AG09309 (cell line): ENCODE measurements around the gene C19orf73.

Experiments
- DNase-seq: peaks from one replicate; pipeline ENCODE4 v3.0.0-alpha.2; 2010; ENCODE audit warnings: low read depth
- H3K4me3 ChIP-seq: 2 replicates; pipeline ENCODE4 v1.5.1; 2011; ENCODE audit warnings: mild to moderate bottlenecking, low read depth, low read length, moderate library complexity; ENCODE audit not compliant: control insufficient read depth
- TF ChIP-seq, protein P1 (sequence below): IDR thresholded peaks from 2 replicates; pipeline ENCODE4 v1.5.1; 2011; ENCODE audit warnings: mild to moderate bottlenecking, low read depth, low read length, inconsistent platforms; ENCODE audit not compliant: insufficient read depth, control insufficient read depth; ENCODE audit errors: missing control alignments

Gene C19orf73, protein sequence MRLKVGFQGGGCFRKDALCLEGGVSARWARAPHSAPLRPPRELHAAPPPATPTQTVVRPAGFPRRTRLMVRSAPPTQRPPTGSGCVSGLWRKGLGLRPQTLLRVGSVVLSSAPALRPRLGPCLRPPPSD

DNA sequence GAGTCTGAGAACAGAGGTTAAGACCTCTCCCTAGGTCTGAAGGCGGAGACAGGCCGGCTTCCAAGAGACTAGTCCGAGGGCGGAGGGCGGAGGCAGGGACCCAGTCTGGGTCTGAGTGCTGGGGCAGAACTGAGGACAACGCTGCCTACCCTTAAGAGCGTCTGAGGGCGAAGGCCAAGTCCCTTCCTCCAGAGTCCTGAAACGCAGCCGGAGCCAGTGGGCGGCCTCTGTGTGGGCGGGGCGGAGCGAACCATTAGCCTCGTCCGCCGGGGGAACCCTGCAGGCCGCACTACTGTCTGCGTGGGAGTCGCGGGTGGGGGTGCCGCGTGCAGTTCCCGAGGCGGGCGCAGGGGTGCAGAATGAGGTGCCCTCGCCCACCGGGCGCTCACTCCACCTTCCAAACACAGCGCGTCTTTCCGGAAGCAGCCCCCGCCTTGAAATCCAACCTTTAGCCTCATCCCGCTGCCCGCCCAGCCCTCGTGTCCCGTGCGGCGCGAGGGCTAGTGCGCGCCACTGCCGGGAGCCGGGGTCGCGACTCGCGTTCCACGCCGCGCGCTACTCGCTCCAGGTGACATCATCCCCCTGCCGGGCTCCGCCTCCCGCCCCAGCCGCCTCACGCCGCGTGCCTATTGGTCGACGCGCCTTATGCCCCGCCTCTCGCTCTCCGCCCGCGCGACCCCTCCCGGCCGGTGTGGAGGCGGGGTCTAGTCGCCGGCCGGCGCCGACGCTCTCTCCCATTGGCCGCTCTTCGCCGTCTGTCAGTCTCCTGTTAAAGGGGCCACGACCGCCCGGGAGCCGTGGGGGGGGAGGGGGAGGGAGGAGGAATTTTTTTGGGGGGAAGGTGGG, at the start of gene C19orf73:
C19orf73 (minus strand) TSS at position 579 of the 846 bp plus-strand sequence; CDS start at position 458, 121 bp downstream.
- H3K4me3 ChIP-seq: peak within 1 kb of the TSS; percentile 67
- peak; percentile 55 for DNase-seq
- TF ChIP-seq, protein P1, sequence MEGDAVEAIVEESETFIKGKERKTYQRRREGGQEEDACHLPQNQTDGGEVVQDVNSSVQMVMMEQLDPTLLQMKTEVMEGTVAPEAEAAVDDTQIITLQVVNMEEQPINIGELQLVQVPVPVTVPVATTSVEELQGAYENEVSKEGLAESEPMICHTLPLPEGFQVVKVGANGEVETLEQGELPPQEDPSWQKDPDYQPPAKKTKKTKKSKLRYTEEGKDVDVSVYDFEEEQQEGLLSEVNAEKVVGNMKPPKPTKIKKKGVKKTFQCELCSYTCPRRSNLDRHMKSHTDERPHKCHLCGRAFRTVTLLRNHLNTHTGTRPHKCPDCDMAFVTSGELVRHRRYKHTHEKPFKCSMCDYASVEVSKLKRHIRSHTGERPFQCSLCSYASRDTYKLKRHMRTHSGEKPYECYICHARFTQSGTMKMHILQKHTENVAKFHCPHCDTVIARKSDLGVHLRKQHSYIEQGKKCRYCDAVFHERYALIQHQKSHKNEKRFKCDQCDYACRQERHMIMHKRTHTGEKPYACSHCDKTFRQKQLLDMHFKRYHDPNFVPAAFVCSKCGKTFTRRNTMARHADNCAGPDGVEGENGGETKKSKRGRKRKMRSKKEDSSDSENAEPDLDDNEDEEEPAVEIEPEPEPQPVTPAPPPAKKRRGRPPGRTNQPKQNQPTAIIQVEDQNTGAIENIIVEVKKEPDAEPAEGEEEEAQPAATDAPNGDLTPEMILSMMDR: no peak

DNA sequence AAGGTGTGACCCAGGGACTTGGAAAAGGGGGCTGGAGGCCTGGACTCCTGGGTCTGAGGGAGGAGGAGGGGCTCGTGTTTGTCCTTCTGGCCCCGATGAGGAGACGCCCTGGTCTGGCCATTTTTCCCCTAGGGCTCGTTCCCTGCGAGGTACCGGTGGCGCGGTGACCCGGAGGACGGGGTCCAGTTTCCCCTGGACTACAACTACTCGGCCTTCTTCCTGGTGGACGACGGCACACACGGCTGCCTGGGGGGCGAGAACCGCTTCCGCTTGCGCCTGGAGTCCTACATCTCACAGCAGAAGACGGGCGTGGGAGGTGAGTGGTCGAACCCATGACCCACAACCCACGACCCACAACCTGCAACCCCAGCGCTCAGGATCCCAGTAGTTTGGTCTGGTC, 49.5 kb upstream of the C19orf73 start:
- DNase-seq: no peak
- TF ChIP-seq, protein P1: no peak
- no peak overlapping the region for H3K4me3 ChIP-seq

DNA sequence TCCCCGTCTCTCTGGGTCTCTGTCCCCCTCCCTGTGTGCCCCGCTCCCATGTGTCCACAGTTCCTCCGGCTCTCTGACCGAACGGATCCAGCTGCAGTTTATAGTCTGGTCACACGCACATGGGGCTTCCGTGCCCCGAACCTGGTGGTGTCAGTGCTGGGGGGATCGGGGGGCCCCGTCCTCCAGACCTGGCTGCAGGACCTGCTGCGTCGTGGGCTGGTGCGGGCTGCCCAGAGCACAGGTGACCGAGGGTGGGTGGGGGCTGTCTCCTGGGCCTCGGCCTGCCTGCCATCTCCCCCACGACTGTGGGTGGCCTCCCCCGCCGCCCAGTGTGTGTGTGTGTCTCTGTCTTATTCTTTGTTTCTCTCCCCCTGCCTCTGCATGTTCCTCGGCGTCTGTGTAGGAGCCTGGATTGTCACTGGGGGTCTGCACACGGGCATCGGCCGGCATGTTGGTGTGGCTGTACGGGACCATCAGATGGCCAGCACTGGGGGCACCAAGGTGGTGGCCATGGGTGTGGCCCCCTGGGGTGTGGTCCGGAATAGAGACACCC, 49.0 kb upstream of the C19orf73 start:
- DNase-seq: no peak
- TF ChIP-seq, protein P1: no peak
- no peak overlapping the region for H3K4me3 ChIP-seq

DNA sequence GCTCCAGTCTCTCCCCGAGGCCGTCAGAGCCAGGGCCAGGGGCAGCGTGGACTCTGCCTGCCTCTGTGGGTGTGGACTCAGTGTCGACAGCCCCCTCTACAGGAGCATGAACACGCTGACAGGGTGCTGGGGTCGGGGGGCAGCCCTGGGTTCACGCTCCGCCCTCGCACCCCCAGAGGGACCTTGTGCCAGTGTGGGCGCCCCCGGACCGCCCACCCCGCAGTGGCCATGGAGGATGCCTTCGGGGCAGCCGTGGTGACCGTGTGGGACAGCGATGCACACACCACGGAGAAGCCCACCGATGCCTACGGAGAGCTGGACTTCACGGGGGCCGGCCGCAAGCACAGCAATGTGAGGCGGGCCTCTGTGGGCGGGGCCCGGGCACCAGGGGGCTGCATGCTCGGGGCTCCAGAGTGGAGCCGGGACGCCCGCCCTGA, 46.9 kb upstream of the C19orf73 start:
- H3K4me3 ChIP-seq: no peak overlapping the region
- TF ChIP-seq, protein P1: no peak
- DNase-seq: no peak

DNA sequence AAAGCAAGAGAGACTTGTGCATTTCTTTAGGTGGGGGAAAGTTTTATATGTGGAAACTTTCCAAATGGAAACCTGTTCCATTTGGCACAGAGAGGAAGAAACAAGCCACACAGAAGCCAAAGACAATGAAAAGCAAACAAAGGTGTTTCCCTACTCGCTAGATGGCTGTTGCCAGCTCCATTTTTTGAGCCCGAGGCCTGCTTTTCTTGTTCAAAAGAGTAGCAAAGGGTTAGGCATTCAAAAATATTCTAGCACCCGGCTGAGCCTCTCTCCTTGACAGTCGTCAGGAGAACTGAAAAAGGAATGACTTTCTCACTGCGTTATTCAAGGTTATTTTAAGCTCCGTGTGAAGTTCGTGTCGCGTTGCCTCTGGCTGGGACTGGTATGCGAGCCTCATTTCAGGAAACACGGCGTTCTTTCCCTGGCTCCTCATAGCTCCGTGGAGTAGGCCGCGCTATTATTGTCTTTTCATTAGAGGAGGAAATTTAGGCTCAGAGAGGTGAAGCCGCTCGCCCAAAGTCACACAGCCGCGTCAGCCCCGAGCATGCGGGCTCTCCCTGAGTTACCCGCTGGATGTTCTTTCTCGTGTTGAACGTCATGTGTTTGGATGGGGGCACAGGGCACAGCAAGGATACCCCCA, 46.3 kb upstream of the C19orf73 start:
- no peak for DNase-seq
- TF ChIP-seq, protein P1: no peak
- no peak overlapping the region for H3K4me3 ChIP-seq

DNA sequence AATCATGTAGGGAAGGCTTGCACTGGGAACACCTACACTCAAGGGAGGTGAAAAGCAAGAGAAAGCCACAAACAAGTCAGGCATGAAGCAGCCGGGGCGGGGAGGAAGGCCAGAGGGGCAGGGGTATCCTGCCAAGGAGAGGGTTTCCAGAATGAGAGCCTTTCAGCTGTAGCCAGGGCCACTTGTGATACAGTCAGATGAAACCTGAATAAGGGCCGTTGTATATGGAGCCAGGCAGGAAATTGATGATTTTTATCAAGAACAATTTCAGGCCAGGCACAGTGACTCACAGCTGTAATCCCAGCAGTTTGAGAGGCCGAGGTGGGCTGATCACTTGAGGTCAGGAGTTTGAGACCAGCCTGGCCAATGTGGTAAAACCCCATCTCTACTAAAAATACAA, 43.0 kb upstream of the C19orf73 start:
- DNase-seq: no peak
- TF ChIP-seq, protein P1: no peak
- no peak overlapping the region for H3K4me3 ChIP-seq
